Measurements from ENCODE around the gene HSD17B13.

HSD17B13 gene

GRCh38 chr4:87339440-87339839 lies 16.8 kb upstream of the HSD17B13 start:
- H3K4me3 ChIP-seq (replicated peaks; ENCODE audit: low read depth, low read length) = no peak overlapping the region
- TF ChIP-seq CTCF (IDR thresholded peaks at IDR 0.05; ENCODE audit: low read depth, low read length, missing control alignments) = no peak
- DNase-seq (ENCODE audit: extremely low read depth, low read depth) = no peak

GRCh38 chr4:87337361-87337760 lies 14.7 kb upstream of the HSD17B13 start:
- no peak for DNase-seq (ENCODE audit: extremely low read depth, low read depth)
- TF ChIP-seq CTCF (IDR thresholded peaks at IDR 0.05; ENCODE audit: low read depth, low read length, missing control alignments) = no peak
- no peak overlapping the region for H3K4me3 ChIP-seq (replicated peaks; ENCODE audit: low read depth, low read length)

- H3K4me3 ChIP-seq (replicated peaks; ENCODE audit: low read depth, low read length) = no peak overlapping the region
- no peak for DNase-seq (ENCODE audit: extremely low read depth, low read depth)
- no peak for TF ChIP-seq CTCF (IDR thresholded peaks at IDR 0.05; ENCODE audit: low read depth, low read length, missing control alignments)
Measured at GRCh38 chr4:87333267-87333666, 10.6 kb upstream of the HSD17B13 start.

- no peak for DNase-seq (ENCODE audit: extremely low read depth, low read depth)
- no peak overlapping the region for H3K4me3 ChIP-seq (replicated peaks; ENCODE audit: low read depth, low read length)
- no peak for TF ChIP-seq CTCF (IDR thresholded peaks at IDR 0.05; ENCODE audit: low read depth, low read length, missing control alignments)
Measured at GRCh38 chr4:87330761-87331160, 8.1 kb upstream of the HSD17B13 start.

- no peak overlapping the region for H3K4me3 ChIP-seq (replicated peaks; ENCODE audit: low read depth, low read length)
- DNase-seq (ENCODE audit: extremely low read depth, low read depth) = no peak
- TF ChIP-seq CTCF (IDR thresholded peaks at IDR 0.05; ENCODE audit: low read depth, low read length, missing control alignments) = no peak
Measured at GRCh38 chr4:87327136-87327535, 4.5 kb upstream of the HSD17B13 start.

- no peak overlapping the region for H3K4me3 ChIP-seq (replicated peaks; ENCODE audit: low read depth, low read length)
- no peak for DNase-seq (ENCODE audit: extremely low read depth, low read depth)
- no peak for TF ChIP-seq CTCF (IDR thresholded peaks at IDR 0.05; ENCODE audit: low read depth, low read length, missing control alignments)
Measured at GRCh38 chr4:87326460-87326859, 3.8 kb upstream of the HSD17B13 start.

- H3K4me3 ChIP-seq (replicated peaks; ENCODE audit: low read depth, low read length) = no peak overlapping the region
- TF ChIP-seq CTCF (IDR thresholded peaks at IDR 0.05; ENCODE audit: low read depth, low read length, missing control alignments) = no peak
- DNase-seq (ENCODE audit: extremely low read depth, low read depth) = no peak
Measured at GRCh38 chr4:87321888-87322287, 794 bp downstream of the HSD17B13 start.

Data from HFF-Myc (cell line).